ENCODE data around the gene PTP4A2.

The PTP4A2 gene

GRCh38 chr1:31891280-31891679, 46.9 kb downstream of the PTP4A2 start:
- DNase-seq, result no peak

GRCh38 chr1:31888291-31888690, 49.9 kb downstream of the PTP4A2 start:
- no peak for DNase-seq

GRCh38 chr1:31886866-31887265, 51.3 kb downstream of the PTP4A2 start:
- DNase-seq, result no peak

GRCh38 chr1:31885851-31886250, 52.3 kb downstream of the PTP4A2 start:
- no peak for DNase-seq

GRCh38 chr1:31883357-31883942, 54.7 kb downstream of the PTP4A2 start:
- no peak for DNase-seq

- DNase-seq, result no peak
These were observed 56.5 kb downstream of the PTP4A2 start for GRCh38 chr1:31881688-31882000.

- no peak for DNase-seq
These were observed 57.0 kb downstream of the PTP4A2 start for GRCh38 chr1:31880957-31881687.

- DNase-seq, result no peak
These were observed 58.1 kb downstream of the PTP4A2 start for GRCh38 chr1:31879981-31880608.

GRCh38 chr1:31878058-31878457, 60.1 kb downstream of the PTP4A2 start:
- DNase-seq, result no peak

GRCh38 chr1:31877544-31877943, 60.6 kb downstream of the PTP4A2 start:
- DNase-seq, result no peak

- no peak for DNase-seq
These were observed 62.4 kb downstream of the PTP4A2 start for GRCh38 chr1:31875636-31876236.

- no peak for DNase-seq
These were observed 63.2 kb downstream of the PTP4A2 start for GRCh38 chr1:31874942-31875341.

GRCh38 chr1:31872658-31873636, 65.2 kb downstream of the PTP4A2 start:
- no peak for DNase-seq

GRCh38 chr1:31871703-31872102, 66.5 kb downstream of the PTP4A2 start:
- DNase-seq, result no peak

- DNase-seq, result no peak
These were observed 68.0 kb downstream of the PTP4A2 start for GRCh38 chr1:31870086-31870736.

- DNase-seq, result no peak
These were observed 68.7 kb downstream of the PTP4A2 start for GRCh38 chr1:31869449-31869848.

- no peak for DNase-seq
These were observed 69.3 kb downstream of the PTP4A2 start for GRCh38 chr1:31868862-31869261.

GRCh38 chr1:31867546-31867945, 70.6 kb downstream of the PTP4A2 start:
- no peak for DNase-seq

GRCh38 chr1:31866450-31867032, 71.6 kb downstream of the PTP4A2 start:
- no peak for DNase-seq

GRCh38 chr1:31865728-31866449, 72.3 kb downstream of the PTP4A2 start:
- no peak for DNase-seq
